ENCODE results near the gene KRTAP3-3. TPM values are rescaled to one million over a fixed set of nuclear protein-coding genes. Genes with fewer than 3 reads are reported as not detected.

Gene KRTAP3-3
- total and polyA plus RNA-seq, 12 donors, result not detected

- no peaks in the 10 kb centered on the region for H3K36me3 ChIP-seq (replicated peaks in 1 of 2)
- H3K4me3 ChIP-seq, result no peak overlapping the region
- intact Hi-C loops (cut with DNase I), result no loop called here
- H3K9me3 ChIP-seq (replicated peaks in 1 of 3), result no peaks in the 10 kb centered on the region
- no peak overlapping the region for H3K27ac ChIP-seq
- TF ChIP-seq POLR2A (IDR thresholded peaks at IDR 0.05) (no peak), CTCF (IDR thresholded peaks at IDR 0.05) (no peak)
- no peaks in the 10 kb centered on the region for H3K27me3 ChIP-seq
- 54 to 67% (median 56%) methylated on average over 1 of the region's 1 CpG for WGBS, 4 donors
- peak in 1 of 7 donors; percentile 60 for DNase-seq
- no peaks in the 10 kb centered on the region for H3K4me1 ChIP-seq (replicated peaks in 1 of 2)
Measured at GRCh38 chr17:41013606-41014005, 19.6 kb upstream of the KRTAP3-3 start.

GRCh38 chr17:41013181-41013580 lies 19.2 kb upstream of the KRTAP3-3 start:
- Histone ChIP-seq H3K4me1 (replicated peaks in 1 of 2) (no peaks in the 10 kb centered on the region), H3K4me3 (no peak overlapping the region), H3K36me3 (replicated peaks in 1 of 2) (no peaks in the 10 kb centered on the region), H3K27ac (no peak overlapping the region), H3K27me3 (no peaks in the 10 kb centered on the region), H3K9me3 (replicated peaks in 1 of 3) (no peaks in the 10 kb centered on the region)
- intact Hi-C loops (cut with DNase I), result no loop called here
- DNase-seq, result no peak
- TF ChIP-seq POLR2A (IDR thresholded peaks at IDR 0.05) (no peak), CTCF (IDR thresholded peaks at IDR 0.05) (no peak)
- 78 to 89% (median 81%) methylated on average over 3 of the region's 3 CpGs for WGBS, 4 donors

GRCh38 chr17:41012326-41013120 lies 18.6 kb upstream of the KRTAP3-3 start:
- Histone ChIP-seq H3K4me1 (replicated peaks in 1 of 2) (no peaks in the 10 kb centered on the region), H3K27me3 (no peaks in the 10 kb centered on the region), H3K4me3 (no peak overlapping the region), H3K9me3 (replicated peaks in 1 of 3) (no peaks in the 10 kb centered on the region), H3K27ac (no peak overlapping the region), H3K36me3 (replicated peaks in 1 of 2) (no peaks in the 10 kb centered on the region)
- DNase-seq, result no peak
- TF ChIP-seq POLR2A (IDR thresholded peaks at IDR 0.05), result no peak
- TF ChIP-seq CTCF (IDR thresholded peaks at IDR 0.05), result no peak
- intact Hi-C loops (cut with DNase I), result no loop called here
- WGBS, 4 donors, result 67 to 84% (median 73%) methylated on average over 6 of the region's 6 CpGs

- DNase-seq, result no peak
- Histone ChIP-seq H3K27me3 (no peaks in the 10 kb centered on the region), H3K36me3 (replicated peaks in 1 of 2) (no peaks in the 10 kb centered on the region), H3K27ac (no peak overlapping the region), H3K4me1 (replicated peaks in 1 of 2) (no peaks in the 10 kb centered on the region), H3K4me3 (no peak overlapping the region), H3K9me3 (replicated peaks in 1 of 3) (no peaks in the 10 kb centered on the region)
- intact Hi-C loops (cut with DNase I), result no loop called here
- TF ChIP-seq POLR2A (IDR thresholded peaks at IDR 0.05), result no peak
- no peak for TF ChIP-seq CTCF (IDR thresholded peaks at IDR 0.05)
Measured at GRCh38 chr17:41010441-41010840, 16.5 kb upstream of the KRTAP3-3 start.

Measured in adrenal gland (tissue), 12 donors.